Measurements from ENCODE around the gene NHSL1.

The NHSL1 gene

DNA sequence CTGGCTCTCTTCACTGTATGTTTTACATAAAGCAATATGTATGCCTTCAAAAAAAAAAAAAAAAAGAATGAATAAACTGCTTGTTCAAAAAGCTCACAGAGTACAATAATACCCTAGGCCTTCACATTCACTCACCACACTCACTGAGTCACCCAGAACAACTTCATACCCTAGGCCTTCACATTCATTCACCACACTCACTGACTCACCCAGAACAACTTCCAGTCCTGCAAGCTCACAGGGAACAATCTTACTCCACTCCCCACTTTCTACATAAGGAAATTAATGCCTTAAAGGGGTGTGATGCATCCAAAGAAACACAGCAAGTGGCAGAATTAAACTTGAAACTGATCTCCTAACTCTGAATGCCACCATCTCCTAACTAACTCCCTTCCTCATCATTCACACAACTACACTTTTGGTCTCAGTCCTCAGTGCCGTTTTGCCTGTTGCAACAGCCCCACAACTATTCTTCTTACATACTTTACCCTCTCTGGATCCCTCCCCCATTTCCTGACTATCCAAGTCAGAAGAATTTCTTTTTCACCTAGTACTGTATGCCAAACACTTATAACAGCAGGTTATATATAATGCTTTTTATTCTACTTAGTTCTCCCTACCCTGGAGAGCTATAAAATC, 34.2 kb downstream of the NHSL1 start:
- Histone ChIP-seq H3K4me2 (ENCODE audit: low read length) (no peak overlapping the region), H3K9me3 (ENCODE audit: insufficient read depth, low read length) (no peaks in the 10 kb centered on the region), H3K36me3 (replicated peaks; ENCODE audit: low read depth, low read length) (no peaks in the 10 kb centered on the region), H3K4me1 (ENCODE audit: low read length) (no peaks in the 10 kb centered on the region), H2AFZ (ENCODE audit: low read depth, low read length) (no peak overlapping the region), H3K79me2 (ENCODE audit: low read length) (no peaks in the 10 kb centered on the region), H3K27me3 (ENCODE audit: low read depth, low read length) (no peaks in the 10 kb centered on the region), H3K9ac (ENCODE audit: low read length) (no peak overlapping the region), H4K20me1 (ENCODE audit: insufficient read depth, low read length) (no peaks in the 10 kb centered on the region), H3K27ac (ENCODE audit: low read length) (no peak overlapping the region), H3K4me3 (ENCODE audit: low read length) (no peak overlapping the region)
- TF ChIP-seq EZH2phosphoT487 (IDR thresholded peaks at IDR 0.05; ENCODE audit: low read depth), result no peak
- TF ChIP-seq, protein P1, sequence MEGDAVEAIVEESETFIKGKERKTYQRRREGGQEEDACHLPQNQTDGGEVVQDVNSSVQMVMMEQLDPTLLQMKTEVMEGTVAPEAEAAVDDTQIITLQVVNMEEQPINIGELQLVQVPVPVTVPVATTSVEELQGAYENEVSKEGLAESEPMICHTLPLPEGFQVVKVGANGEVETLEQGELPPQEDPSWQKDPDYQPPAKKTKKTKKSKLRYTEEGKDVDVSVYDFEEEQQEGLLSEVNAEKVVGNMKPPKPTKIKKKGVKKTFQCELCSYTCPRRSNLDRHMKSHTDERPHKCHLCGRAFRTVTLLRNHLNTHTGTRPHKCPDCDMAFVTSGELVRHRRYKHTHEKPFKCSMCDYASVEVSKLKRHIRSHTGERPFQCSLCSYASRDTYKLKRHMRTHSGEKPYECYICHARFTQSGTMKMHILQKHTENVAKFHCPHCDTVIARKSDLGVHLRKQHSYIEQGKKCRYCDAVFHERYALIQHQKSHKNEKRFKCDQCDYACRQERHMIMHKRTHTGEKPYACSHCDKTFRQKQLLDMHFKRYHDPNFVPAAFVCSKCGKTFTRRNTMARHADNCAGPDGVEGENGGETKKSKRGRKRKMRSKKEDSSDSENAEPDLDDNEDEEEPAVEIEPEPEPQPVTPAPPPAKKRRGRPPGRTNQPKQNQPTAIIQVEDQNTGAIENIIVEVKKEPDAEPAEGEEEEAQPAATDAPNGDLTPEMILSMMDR (IDR thresholded peaks at IDR 0.05; ENCODE audit: low read depth, low read length), result no peak

DNA sequence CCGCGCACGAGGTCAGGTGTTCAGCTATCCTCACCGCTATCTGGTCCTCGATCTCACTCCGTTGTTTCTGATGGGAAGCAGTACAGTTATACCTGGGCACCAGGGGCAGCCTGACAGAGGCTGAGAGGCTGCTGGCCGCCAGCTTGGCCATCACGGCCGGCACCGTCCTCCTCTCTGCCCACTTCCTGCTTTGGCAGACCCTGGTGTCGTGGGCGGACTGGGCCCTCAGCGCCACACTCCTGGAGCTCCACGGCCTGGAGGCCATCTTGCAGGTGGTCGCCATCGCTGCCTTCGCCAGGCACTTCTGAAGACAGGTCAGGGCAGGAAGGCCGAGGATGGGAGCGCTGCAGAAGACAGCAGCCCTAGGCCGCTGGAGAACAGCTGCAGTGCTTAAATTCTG, 35.2 kb downstream of the NHSL1 start:
- no peaks in the 10 kb centered on the region for H3K27me3 ChIP-seq (ENCODE audit: low read depth, low read length)
- H3K9me3 ChIP-seq (ENCODE audit: insufficient read depth, low read length), result no peaks in the 10 kb centered on the region
- H3K36me3 ChIP-seq (replicated peaks; ENCODE audit: low read depth, low read length), result no peaks in the 10 kb centered on the region
- no peaks in the 10 kb centered on the region for H4K20me1 ChIP-seq (ENCODE audit: insufficient read depth, low read length)
- H3K4me1 ChIP-seq (ENCODE audit: low read length), result no peaks in the 10 kb centered on the region
- H3K27ac ChIP-seq (ENCODE audit: low read length), result no peak overlapping the region
- H3K9ac ChIP-seq (ENCODE audit: low read length), result no peak overlapping the region
- no peak overlapping the region for H3K4me2 ChIP-seq (ENCODE audit: low read length)
- H3K79me2 ChIP-seq (ENCODE audit: low read length), result no peaks in the 10 kb centered on the region
- no peak overlapping the region for H3K4me3 ChIP-seq (ENCODE audit: low read length)
- no peak for TF ChIP-seq EZH2phosphoT487 (IDR thresholded peaks at IDR 0.05; ENCODE audit: low read depth)
- TF ChIP-seq, protein P1 (IDR thresholded peaks at IDR 0.05; ENCODE audit: low read depth, low read length), result no peak
- H2AFZ ChIP-seq (ENCODE audit: low read depth, low read length), result no peak overlapping the region

DNA sequence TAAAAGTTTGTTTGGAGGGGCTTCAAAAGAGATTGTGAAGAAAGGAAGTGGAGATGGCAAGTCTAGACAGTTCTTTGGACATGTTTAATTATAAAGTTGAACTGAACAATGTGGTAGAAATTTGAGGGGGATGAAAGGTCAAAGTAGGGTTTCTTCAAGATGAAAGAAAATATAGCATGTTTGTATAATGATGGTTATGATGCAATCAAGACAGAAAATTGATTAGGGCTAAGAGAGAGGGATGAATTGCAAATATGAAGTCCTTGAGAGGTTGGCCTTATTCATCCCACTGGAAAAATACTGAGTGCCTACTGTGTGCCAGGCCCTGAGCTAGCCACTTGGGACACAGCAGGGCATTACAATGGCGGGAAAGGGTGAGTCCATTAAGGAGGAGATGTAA, 37.6 kb downstream of the NHSL1 start:
- H3K4me1 ChIP-seq (ENCODE audit: low read length), result peaks cover 9% of the 10 kb centered on the region
- H3K4me2 ChIP-seq (ENCODE audit: low read length), result no peak overlapping the region
- H2AFZ ChIP-seq (ENCODE audit: low read depth, low read length), result no peak overlapping the region
- no peak overlapping the region for H3K4me3 ChIP-seq (ENCODE audit: low read length)
- H3K36me3 ChIP-seq (replicated peaks; ENCODE audit: low read depth, low read length), result no peaks in the 10 kb centered on the region
- TF ChIP-seq EZH2phosphoT487 (IDR thresholded peaks at IDR 0.05; ENCODE audit: low read depth), result no peak
- TF ChIP-seq, protein P1 (IDR thresholded peaks at IDR 0.05; ENCODE audit: low read depth, low read length), result no peak
- no peaks in the 10 kb centered on the region for H3K9me3 ChIP-seq (ENCODE audit: insufficient read depth, low read length)
- H3K9ac ChIP-seq (ENCODE audit: low read length), result no peak overlapping the region
- H4K20me1 ChIP-seq (ENCODE audit: insufficient read depth, low read length), result no peaks in the 10 kb centered on the region
- H3K79me2 ChIP-seq (ENCODE audit: low read length), result no peaks in the 10 kb centered on the region
- no peak overlapping the region for H3K27ac ChIP-seq (ENCODE audit: low read length)
- H3K27me3 ChIP-seq (ENCODE audit: low read depth, low read length), result no peaks in the 10 kb centered on the region

DNA sequence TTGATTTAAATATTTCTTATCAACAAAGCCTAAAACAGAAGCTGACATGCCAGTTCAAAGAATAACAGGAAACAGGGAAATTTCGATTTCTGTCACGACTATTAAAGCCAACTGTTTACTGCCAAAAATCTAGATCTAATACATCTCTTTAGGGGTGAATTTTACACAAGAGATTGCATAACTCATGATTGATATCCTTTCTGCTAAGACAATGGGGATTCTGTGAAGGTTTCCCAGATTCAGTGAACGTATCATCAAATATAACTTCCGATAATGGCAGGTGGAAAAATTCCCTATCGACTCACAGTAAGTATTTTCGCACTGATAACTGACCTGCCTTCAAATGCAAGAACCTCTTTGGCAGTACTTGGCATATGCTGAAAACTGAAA, 42.9 kb downstream of the NHSL1 start:
- Histone ChIP-seq H3K27me3 (ENCODE audit: low read depth, low read length) (no peaks in the 10 kb centered on the region), H2AFZ (ENCODE audit: low read depth, low read length) (no peak overlapping the region)

More for the DNA sequence above, 42.9 kb downstream of the NHSL1 start:
- H3K4me2 ChIP-seq (ENCODE audit: low read length), result peak overlapping the region; percentile 81
- peak overlapping the region; percentile 16; the same call in 1 of the 2 replicates for H3K9ac ChIP-seq (ENCODE audit: low read length)
- H3K9me3 ChIP-seq (ENCODE audit: insufficient read depth, low read length), result no peaks in the 10 kb centered on the region
- peak overlapping the region; percentile 83 for H3K27ac ChIP-seq (ENCODE audit: low read length)
- no peaks in the 10 kb centered on the region for H3K79me2 ChIP-seq (ENCODE audit: low read length)
- no peaks in the 10 kb centered on the region for H4K20me1 ChIP-seq (ENCODE audit: insufficient read depth, low read length)
- peak overlapping the region; percentile 52 for H3K4me3 ChIP-seq (ENCODE audit: low read length)
- TF ChIP-seq, protein P1 (IDR thresholded peaks at IDR 0.05; ENCODE audit: low read depth, low read length), result no peak
- TF ChIP-seq EZH2phosphoT487 (IDR thresholded peaks at IDR 0.05; ENCODE audit: low read depth), result no peak
- H3K36me3 ChIP-seq (replicated peaks; ENCODE audit: low read depth, low read length), result no peaks in the 10 kb centered on the region
- H3K4me1 ChIP-seq (ENCODE audit: low read length), result peaks cover 36% of the 10 kb centered on the region

Measured in OCI-LY3 (cell line).